Endothelial cell of umbilical vein (primary cell): Measurements from ENCODE around the gene BTBD2. TPM values are rescaled to one million over a fixed set of nuclear protein-coding genes. Genes with fewer than 3 reads are reported as not detected.
"Not testable (repeated sequence)": the region's sequence is repeated elsewhere in the genome, so short reads cannot be mapped to it uniquely, and the experiment has no call there.

Experiments
- BruUV-seq: library from RNA; stranded (reverse); fragments of 400-500 nt; replicated peaks from 2 replicates; lab custom pipeline; 2021; lab: Mats Ljungman, UMichigan
- CTCF ChIA-PET: fragments of 300-600, 350-600 bp; sonication (Branson Sonifier 250); formaldehyde crosslinking; loops from one replicate; lab custom pipeline; 2021; ENCODE audit warnings: antibody characterized with exemption, inconsistent platforms; lab: Charles Lee
- POLR2A ChIA-PET: fragments of 300-600, 350-600 bp; sonication (Branson Sonifier 250); formaldehyde crosslinking; loops from one replicate; lab custom pipeline; 2021; ENCODE audit warnings: antibody characterized with exemption, inconsistent platforms; lab: Charles Lee
- DNase-seq: peaks from one replicate; pipeline ENCODE4 v3.0.0-alpha.2; 2011; ENCODE audit warnings: low read depth, low spot score
- FAIRE-seq: peaks from 2 replicates; lab custom pipeline; 2011; peaks lifted over from hg19 to GRCh38; lab: Jason Lieb, UNC
- H2AFZ ChIP-seq: 2 replicates; pipeline ENCODE4 v1.6.0; 2012; ENCODE audit warnings: low read depth, low read length, control low read depth, inconsistent platforms
- H3K27ac ChIP-seq: 2 replicates; pipeline ENCODE4 v1.5.1; 2011; ENCODE audit warnings: low read depth, mild to moderate bottlenecking, control low read depth, low read length, moderate library complexity; ENCODE audit not compliant: insufficient read depth
- H3K27me3 ChIP-seq, 2 experiments: 2 replicates each; pipeline versions ENCODE4 v1.6.0 to v1.6.1; 2011; ENCODE audit warnings: low read length in 2 of 2, mixed read lengths in 1 of 2; ENCODE audit not compliant: control insufficient read depth in 2 of 2, insufficient read depth in 2 of 2
- H3K36me3 ChIP-seq, 2 experiments: 2 replicates in 1 of 2; 3 replicates in 1 of 2; pipeline ENCODE4 v1.5.1; 2011; ENCODE audit warnings: low read length in 2 of 2, mild to moderate bottlenecking in 1 of 2, moderate library complexity in 1 of 2; ENCODE audit not compliant: control insufficient read depth in 2 of 2, insufficient read depth in 2 of 2; ENCODE audit errors: extremely low read depth in 1 of 2
- H3K4me1 ChIP-seq: 3 replicates; pipeline ENCODE4 v1.5.1; 2011; ENCODE audit warnings: mild to moderate bottlenecking, low read length; ENCODE audit not compliant: control insufficient read depth, insufficient read depth; ENCODE audit errors: extremely low read depth
- H3K4me2 ChIP-seq: 2 replicates; pipeline ENCODE4 v1.6.1; 2011; ENCODE audit warnings: low read length, control low read depth, mixed read lengths; ENCODE audit not compliant: insufficient read depth
- H3K4me3 ChIP-seq, 3 experiments: fragments of 200-600 bp in 1 of 3; sonication (generic), shearing (Covaris generic) in 1 of 3; replicated peaks in 1 of 3; 2 replicates each; pipeline ENCODE4 v1.5.1; 2011 to 2016; ENCODE audit warnings: control low read depth in 3 of 3, low read length in 3 of 3, mild to moderate bottlenecking in 2 of 3, inconsistent platforms in 1 of 3, low read depth in 1 of 3, moderate library complexity in 1 of 3; ENCODE audit not compliant: insufficient read depth in 1 of 3
- H3K79me2 ChIP-seq: 2 replicates; pipeline ENCODE4 v1.6.0; 2012; ENCODE audit warnings: low read length, inconsistent platforms; ENCODE audit not compliant: control insufficient read depth, insufficient read depth
- H3K9ac ChIP-seq: replicated peaks from 2 replicates; pipeline ENCODE3; 2011; ENCODE audit warnings: low read length, control low read depth; ENCODE audit not compliant: insufficient read depth; ENCODE audit errors: extremely low read depth
- H3K9me1 ChIP-seq: replicated peaks from 3 replicates; pipeline ENCODE4 v1.6.0; 2011; ENCODE audit warnings: mild to moderate bottlenecking, low read length; ENCODE audit not compliant: control insufficient read depth, insufficient read depth; ENCODE audit errors: extremely low read depth
- H3K9me3 ChIP-seq: replicated peaks from 2 replicates; pipeline ENCODE4 v1.5.1; 2012; ENCODE audit warnings: low read length, inconsistent platforms; ENCODE audit not compliant: control insufficient read depth, insufficient read depth
- H4K20me1 ChIP-seq: replicated peaks from 2 replicates; pipeline ENCODE3; 2011; ENCODE audit warnings: mild to moderate bottlenecking, low read length; ENCODE audit not compliant: control insufficient read depth, insufficient read depth; ENCODE audit errors: extremely low read depth
- EZH2 ChIP-seq: IDR thresholded peaks from 2 replicates; pipeline ENCODE4 v1.6.1; 2012; ENCODE audit warnings: borderline replicate concordance, low read depth, mild to moderate bottlenecking, moderate library complexity, low read length, inconsistent platforms; ENCODE audit not compliant: severe bottlenecking
- FOS ChIP-seq: IDR thresholded peaks from 2 replicates; pipeline ENCODE4 v1.6.1; 2011; ENCODE audit warnings: mild to moderate bottlenecking, low read length, moderate library complexity, borderline replicate concordance; ENCODE audit not compliant: insufficient read depth
- GATA2 ChIP-seq: IDR thresholded peaks from 2 replicates; pipeline ENCODE4 v1.7.0; 2011; ENCODE audit warnings: low read depth, mild to moderate bottlenecking, moderate library complexity, mixed read lengths, low read length; ENCODE audit not compliant: insufficient read length, insufficient read depth
- JUN ChIP-seq: IDR thresholded peaks from 2 replicates; pipeline ENCODE4 v1.6.1; 2011; ENCODE audit warnings: borderline replicate concordance, low read depth; ENCODE audit not compliant: insufficient read length, insufficient read depth
- MYC ChIP-seq: IDR thresholded peaks from one replicate; pipeline ENCODE4 v1.6.1; 2011; ENCODE audit warnings: mild to moderate bottlenecking, low read depth, low read length
- POLR2A ChIP-seq: IDR thresholded peaks from 2 replicates; pipeline ENCODE4 v1.6.1; 2012; ENCODE audit warnings: low read depth, mild to moderate bottlenecking, control low read depth, low read length
- POLR2AphosphoS5 ChIP-seq: IDR thresholded peaks from 2 replicates; pipeline ENCODE4 v1.6.1; 2012; ENCODE audit warnings: low read depth, mild to moderate bottlenecking, control low read depth, low read length, moderate library complexity; ENCODE audit not compliant: insufficient read depth
- dilution Hi-C: fragments of 300-500 bp; cut with MboI; formaldehyde crosslinking; loops from one replicate; pipeline ENCODE4 v1.15.0; 2019; ENCODE audit warnings: low sequenced_read_pairs; ENCODE audit not compliant: extremely low pct_ligation_motif_present
- intact Hi-C: fragments of 100-400 bp; cut with micrococcal nuclease; formaldehyde crosslinking; loops from one replicate; pipeline ENCODE4 v1.10.0; 2022
- polyA plus RNA-seq, 4 experiments: library from polyadenylated mRNA; depleted of rRNA in 3 of 4; stranded (reverse) in 3 of 4; unstranded in 1 of 4; fragments of >200 nt; gene quantifications; 2 replicates each; pipeline versions ENCODE4 v1.2.1 to v1.2.3, GENCODE V29; 2011 to 2012; ENCODE audit warnings: missing spikeins in 1 of 4
- total RNA-seq: library from RNA; stranded (reverse); gene quantifications from 2 replicates; pipeline ENCODE4 v1.2.3, GENCODE V29; 2021
- TF ChIP-seq, protein P1 (sequence below): IDR thresholded peaks from 2 replicates; pipeline ENCODE4 v1.6.1; 2011; ENCODE audit not compliant: insufficient read depth, insufficient read length
- TF ChIP-seq, protein P2 (sequence below), 2 donors: IDR thresholded peaks; 1 replicate in 1 of 2; 2 replicates in 1 of 2; pipeline ENCODE4 v1.5.1; 2011; ENCODE audit warnings: low read length in 2 of 2, mild to moderate bottlenecking in 2 of 2, moderate library complexity in 2 of 2, control low read depth in 1 of 2, inconsistent platforms in 1 of 2, low read depth in 1 of 2; ENCODE audit not compliant: insufficient read depth in 1 of 2; ENCODE audit errors: extremely low read depth in 1 of 2

BTBD2 gene
- total and polyA plus RNA-seq, 2 donors (not counting 3 experiments of a cell fraction or from before 2014, with no cell fraction given), result 59.2 to 78.2 TPM

DNA sequence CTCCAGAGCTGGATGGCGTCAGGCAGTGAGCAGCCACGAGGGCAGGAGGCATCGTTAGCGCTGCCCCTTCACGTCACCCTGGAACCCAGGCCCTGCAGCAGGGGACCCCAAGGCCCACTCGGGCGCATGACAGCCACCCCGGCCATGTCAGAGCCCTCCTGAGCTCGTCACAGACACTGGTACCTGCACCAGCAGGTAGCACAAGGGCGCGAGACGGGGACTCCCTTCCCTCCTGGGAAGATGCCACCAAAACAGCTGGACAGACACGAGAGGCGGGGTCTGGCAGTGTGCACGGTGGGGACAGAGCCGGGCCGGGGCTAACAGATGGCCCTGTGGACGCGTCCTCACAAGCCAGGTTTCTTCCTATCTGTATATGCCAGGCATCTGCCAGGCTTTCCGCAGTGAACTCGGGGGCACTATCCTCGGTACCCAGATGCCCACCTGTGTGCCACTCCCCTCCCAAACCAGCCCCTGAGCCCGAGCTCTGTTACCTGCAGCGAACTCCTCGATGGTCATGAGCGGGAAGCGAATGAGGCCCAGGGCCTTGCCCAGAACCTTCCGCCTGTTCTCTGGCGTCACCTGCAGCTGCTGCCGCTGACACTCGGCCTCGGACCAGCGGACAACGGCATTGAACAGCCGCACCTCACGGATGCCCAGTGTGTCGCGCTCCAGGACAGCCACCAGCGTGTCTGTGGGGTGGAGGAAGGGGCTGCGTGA lies 25.8 kb downstream of the BTBD2 start:
- TF ChIP-seq POLR2AphosphoS5 (no peak), POLR2A (no peak), MYC (no peak), EZH2 (no peak), JUN (no peak), FOS (no peak), GATA2 (no peak)
- TF ChIP-seq, protein P1, sequence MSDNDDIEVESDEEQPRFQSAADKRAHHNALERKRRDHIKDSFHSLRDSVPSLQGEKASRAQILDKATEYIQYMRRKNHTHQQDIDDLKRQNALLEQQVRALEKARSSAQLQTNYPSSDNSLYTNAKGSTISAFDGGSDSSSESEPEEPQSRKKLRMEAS, result no peak
- TF ChIP-seq, protein P2, sequence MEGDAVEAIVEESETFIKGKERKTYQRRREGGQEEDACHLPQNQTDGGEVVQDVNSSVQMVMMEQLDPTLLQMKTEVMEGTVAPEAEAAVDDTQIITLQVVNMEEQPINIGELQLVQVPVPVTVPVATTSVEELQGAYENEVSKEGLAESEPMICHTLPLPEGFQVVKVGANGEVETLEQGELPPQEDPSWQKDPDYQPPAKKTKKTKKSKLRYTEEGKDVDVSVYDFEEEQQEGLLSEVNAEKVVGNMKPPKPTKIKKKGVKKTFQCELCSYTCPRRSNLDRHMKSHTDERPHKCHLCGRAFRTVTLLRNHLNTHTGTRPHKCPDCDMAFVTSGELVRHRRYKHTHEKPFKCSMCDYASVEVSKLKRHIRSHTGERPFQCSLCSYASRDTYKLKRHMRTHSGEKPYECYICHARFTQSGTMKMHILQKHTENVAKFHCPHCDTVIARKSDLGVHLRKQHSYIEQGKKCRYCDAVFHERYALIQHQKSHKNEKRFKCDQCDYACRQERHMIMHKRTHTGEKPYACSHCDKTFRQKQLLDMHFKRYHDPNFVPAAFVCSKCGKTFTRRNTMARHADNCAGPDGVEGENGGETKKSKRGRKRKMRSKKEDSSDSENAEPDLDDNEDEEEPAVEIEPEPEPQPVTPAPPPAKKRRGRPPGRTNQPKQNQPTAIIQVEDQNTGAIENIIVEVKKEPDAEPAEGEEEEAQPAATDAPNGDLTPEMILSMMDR (IDR thresholded peaks at IDR 0.05; ENCODE audit: extremely low read depth in 1 of 2, insufficient read depth in 1 of 2, low read depth in 1 of 2, low read length in 2 of 2), result no peak

DNA sequence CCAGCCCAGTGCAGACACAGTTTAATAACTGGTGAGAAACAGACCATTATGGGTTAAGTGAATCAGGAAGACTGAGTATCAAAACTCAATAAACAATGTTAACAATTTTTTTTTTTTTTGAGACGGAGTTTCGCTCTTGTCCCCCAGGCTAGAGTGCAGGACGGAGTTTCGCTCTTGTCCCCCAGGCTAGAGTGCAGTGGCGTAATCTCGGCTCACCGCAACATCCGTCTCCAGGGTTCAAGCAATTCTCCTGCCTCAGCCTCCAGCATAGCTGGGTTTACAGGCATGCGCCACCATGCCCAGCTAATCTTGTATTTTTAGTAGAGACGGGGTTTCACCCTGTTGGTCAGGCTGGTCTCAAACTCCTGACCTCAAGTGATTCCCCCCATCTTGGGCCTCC lies 27.1 kb downstream of the BTBD2 start:
- intact Hi-C loops, CTCF ChIA-PET, dilution Hi-C loops: not testable (repeated sequence)

More for the DNA sequence above, 25.8 kb downstream of the BTBD2 start:
- DNase-seq (no peak), FAIRE-seq (no peak)
- ChIA-PET POLR2A (no interaction called here), CTCF (no interaction called here)
- Histone ChIP-seq H3K4me2 (no peak overlapping the region), H3K9me1 (no peaks in the 10 kb centered on the region), H3K4me3 (no peak overlapping the region), H3K79me2 (no peaks in the 10 kb centered on the region), H3K4me1 (no peaks in the 10 kb centered on the region), H3K27ac (no peak overlapping the region), H3K9ac (no peak overlapping the region), H3K27me3 (no peaks in the 10 kb centered on the region), H3K36me3 (peaks cover 7 to 38% of the 10 kb centered on the region in 2 experiments), H2AFZ (no peak overlapping the region), H4K20me1 (no peaks in the 10 kb centered on the region), H3K9me3 (no peaks in the 10 kb centered on the region)
- intact Hi-C loops (no loop called here), dilution Hi-C loops (no loop called here)
- BruUV-seq, result no TSS peak

More for the DNA sequence above, 27.1 kb downstream of the BTBD2 start:
- DNase-seq, H3K27ac ChIP-seq, H3K4me2 ChIP-seq, H3K4me1 ChIP-seq, H3K79me2 ChIP-seq, POLR2A ChIA-PET, H4K20me1 ChIP-seq, FAIRE-seq, H3K27me3 ChIP-seq, H3K9me3 ChIP-seq, H2AFZ ChIP-seq, H3K9me1 ChIP-seq, BruUV-seq, H3K9ac ChIP-seq, H3K4me3 ChIP-seq: not testable (repeated sequence)
- peaks cover 7 to 41% of the 10 kb centered on the region in 2 experiments for H3K36me3 ChIP-seq
